SK-N-SH (cell line): Measurements from ENCODE around the gene NCF2.

Experiments
- CTCF ChIP-seq: fragments of 200-600 bp; sonication (generic); IDR thresholded peaks from 2 replicates; pipeline ENCODE4 v1.6.1; 2017; ENCODE audit warnings: antibody characterized with exemption, mild to moderate bottlenecking, moderate library complexity
- FOSL2 ChIP-seq: IDR thresholded peaks from 2 replicates; pipeline ENCODE4 v1.4.0; 2012; ENCODE audit warnings: low read depth, mild to moderate bottlenecking, moderate library complexity, borderline replicate concordance
- FOXM1 ChIP-seq: IDR thresholded peaks from 2 replicates; pipeline ENCODE4 v1.4.0; 2012; ENCODE audit warnings: low read depth, mild to moderate bottlenecking
- USF2 ChIP-seq: fragments of 150-350 bp; IDR thresholded peaks from 2 replicates; pipeline ENCODE4 v1.6.1; 2017; ENCODE audit warnings: antibody characterized with exemption, low read length, low read depth, borderline replicate concordance

GRCh38 chr1:183636783-183637182 lies 46.5 kb upstream of the NCF2 start:
- TF ChIP-seq CTCF (no peak), FOXM1 (no peak), USF2 (no peak), FOSL2 (no peak)
